ENCODE results near the gene AGBL4. TPM values are rescaled to one million over a fixed set of nuclear protein-coding genes. Genes with fewer than 3 reads are reported as not detected.

The AGBL4 gene
- total and polyA plus RNA-seq, 2 of the 13 experiments (the other 11 are each of a cell fraction or from before 2014, with no cell fraction given) = not detected

DNA sequence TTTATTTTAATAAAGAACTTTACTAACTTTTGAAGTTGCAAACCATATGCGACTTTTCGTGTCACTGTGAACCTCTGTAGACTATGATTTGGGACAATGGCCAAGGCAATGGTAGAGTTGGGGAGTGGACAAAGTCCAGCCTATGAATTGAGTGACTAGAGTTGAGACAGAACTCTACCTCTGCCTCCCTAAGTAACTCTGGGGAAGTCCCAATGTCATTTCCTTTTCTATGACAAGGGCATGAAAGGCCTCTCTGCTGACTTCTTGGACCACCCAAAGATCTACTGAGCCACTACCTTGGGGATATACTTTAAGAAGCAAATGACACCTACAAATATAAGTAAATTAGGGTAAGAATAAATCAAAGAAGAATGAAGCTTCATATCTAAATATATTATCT lies 1266.4 kb downstream of the AGBL4 start:
- Histone ChIP-seq H3K27me3 (ENCODE audit: control insufficient read depth in 1 of 2, insufficient read depth in 2 of 2, low read length in 2 of 2) (no peaks in the 10 kb centered on the region), H3K27ac (ENCODE audit: extremely low read length, insufficient read depth, low read length) (no peak overlapping the region), H3K36me3 (replicated peaks in 1 of 2; ENCODE audit: control insufficient read depth in 1 of 2, insufficient read depth in 2 of 2, low read length in 2 of 2) (no peaks in the 10 kb centered on the region), H2AFZ (ENCODE audit: low read length) (no peak overlapping the region), H3K9ac (ENCODE audit: insufficient read depth, low read depth, low read length) (no peak overlapping the region), H3K9me3 (ENCODE audit: low read length) (no peaks in the 10 kb centered on the region), H4K20me1 (ENCODE audit: insufficient read depth, low read length) (no peaks in the 10 kb centered on the region), H3K4me3 (replicated peaks in 1 of 3; ENCODE audit: insufficient read depth in 1 of 3, low read depth in 2 of 3, low read length in 3 of 3) (no peak overlapping the region), H3K79me2 (ENCODE audit: insufficient read depth, low read length) (no peaks in the 10 kb centered on the region), H3K4me2 (ENCODE audit: low read depth, low read length) (no peak overlapping the region), H3K4me1 (ENCODE audit: insufficient read depth, low read length) (peaks cover 29% of the 10 kb centered on the region)
- WGBS (ENCODE audit: low lambda C conversion rate) = 88% methylated on average over 2 of the region's 2 CpGs
- no TSS peak for BruUV-seq (replicated peaks)
- ChIA-PET CTCF (ENCODE audit: low intra/inter-chr PET ratio, low total read pairs) (no interaction called here), POLR2A (no interaction called here)
- in situ Hi-C loops (cut with HindIII; ENCODE audit: extremely low pct_ligation_motif_present, low pct_unique_long_range_greater_than_20kb) = no loop called here
- intact Hi-C loops (cut with micrococcal nuclease; ENCODE audit: unreplicated experiment) = no loop called here
- TF ChIP-seq TOE1 (CRISPR knock-in tag; IDR thresholded peaks at IDR 0.05) = no peak
- no peak for TF ChIP-seq FOXP1 (IDR thresholded peaks at IDR 0.05)
- TF ChIP-seq FOXP1 (CRISPR knock-in tag; IDR thresholded peaks at IDR 0.05) = no peak
- TF ChIP-seq, protein P1, sequence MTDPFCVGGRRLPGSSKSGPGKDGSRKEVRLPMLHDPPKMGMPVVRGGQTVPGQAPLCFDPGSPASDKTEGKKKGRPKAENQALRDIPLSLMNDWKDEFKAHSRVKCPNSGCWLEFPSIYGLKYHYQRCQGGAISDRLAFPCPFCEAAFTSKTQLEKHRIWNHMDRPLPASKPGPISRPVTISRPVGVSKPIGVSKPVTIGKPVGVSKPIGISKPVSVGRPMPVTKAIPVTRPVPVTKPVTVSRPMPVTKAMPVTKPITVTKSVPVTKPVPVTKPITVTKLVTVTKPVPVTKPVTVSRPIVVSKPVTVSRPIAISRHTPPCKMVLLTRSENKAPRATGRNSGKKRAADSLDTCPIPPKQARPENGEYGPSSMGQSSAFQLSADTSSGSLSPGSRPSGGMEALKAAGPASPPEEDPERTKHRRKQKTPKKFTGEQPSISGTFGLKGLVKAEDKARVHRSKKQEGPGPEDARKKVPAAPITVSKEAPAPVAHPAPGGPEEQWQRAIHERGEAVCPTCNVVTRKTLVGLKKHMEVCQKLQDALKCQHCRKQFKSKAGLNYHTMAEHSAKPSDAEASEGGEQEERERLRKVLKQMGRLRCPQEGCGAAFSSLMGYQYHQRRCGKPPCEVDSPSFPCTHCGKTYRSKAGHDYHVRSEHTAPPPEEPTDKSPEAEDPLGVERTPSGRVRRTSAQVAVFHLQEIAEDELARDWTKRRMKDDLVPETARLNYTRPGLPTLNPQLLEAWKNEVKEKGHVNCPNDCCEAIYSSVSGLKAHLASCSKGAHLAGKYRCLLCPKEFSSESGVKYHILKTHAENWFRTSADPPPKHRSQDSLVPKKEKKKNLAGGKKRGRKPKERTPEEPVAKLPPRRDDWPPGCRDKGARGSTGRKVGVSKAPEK (CRISPR knock-in tag; IDR thresholded peaks at IDR 0.05; ENCODE audit: borderline replicate concordance) = no peak
- TF ChIP-seq SAP130 (CRISPR knock-in tag; IDR thresholded peaks at IDR 0.05; ENCODE audit: low read depth) = no peak
- TF ChIP-seq, protein P2, sequence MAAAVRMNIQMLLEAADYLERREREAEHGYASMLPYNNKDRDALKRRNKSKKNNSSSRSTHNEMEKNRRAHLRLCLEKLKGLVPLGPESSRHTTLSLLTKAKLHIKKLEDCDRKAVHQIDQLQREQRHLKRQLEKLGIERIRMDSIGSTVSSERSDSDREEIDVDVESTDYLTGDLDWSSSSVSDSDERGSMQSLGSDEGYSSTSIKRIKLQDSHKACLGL (CRISPR knock-in tag; IDR thresholded peaks at IDR 0.05) = no peak
- TF ChIP-seq ZNF547 (CRISPR knock-in tag; IDR thresholded peaks at IDR 0.05) = no peak
- TF ChIP-seq ZNF563 (CRISPR knock-in tag; IDR thresholded peaks at IDR 0.05) = no peak
- FAIRE-seq (no peak), ATAC-seq (no peak), DNase-seq (ENCODE audit: low spot score) (no peak)
